ENCODE measurements around the gene PHTF2.

DNA sequence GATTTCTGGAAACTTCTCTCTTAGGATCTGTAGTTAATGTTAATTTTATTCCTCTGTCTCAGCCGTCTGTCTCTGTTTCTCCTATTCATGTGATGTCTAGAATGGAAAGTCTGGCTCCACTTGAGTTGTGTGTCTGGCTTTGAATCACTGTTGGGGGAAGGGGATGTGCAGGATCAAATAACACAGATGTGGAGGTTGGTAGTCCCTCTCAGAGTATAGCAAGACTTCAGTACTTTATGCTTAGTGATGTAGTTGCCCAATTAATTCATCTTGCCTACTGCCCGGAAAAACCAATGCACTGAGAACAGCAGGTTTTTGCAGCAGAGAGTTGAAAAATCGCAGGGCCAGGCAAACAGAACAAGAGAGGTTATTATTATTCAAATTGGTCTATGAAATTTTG lies 79.2 kb downstream of the PHTF2 start:
- TF ChIP-seq POLR2A (IDR thresholded peaks at IDR 0.05; ENCODE audit: low read depth, low read length) (no peak), POLR2AphosphoS5 (IDR thresholded peaks at IDR 0.05; ENCODE audit: low read depth, low read length) (no peak)

Data from GM12892 (cell line).